ENCODE measurements around the gene ALDH1A1. TPM values are rescaled to one million over a fixed set of nuclear protein-coding genes. Genes with fewer than 3 reads are reported as not detected.

The ALDH1A1 gene
- total and polyA plus RNA-seq, 9 of the 15 experiments (the other 6 are each of a cell fraction or from before 2014, with no cell fraction given): 1.8 to 86.3 (median 24.4) TPM

- TF ChIP-seq IRF1 (CRISPR knock-in tag; IDR thresholded peaks at IDR 0.05; ENCODE audit: borderline replicate concordance) (no peak), TRIM25 (IDR thresholded peaks at IDR 0.05; ENCODE audit: borderline replicate concordance) (no peak), ARHGAP35 (IDR thresholded peaks at IDR 0.05; ENCODE audit: partially characterized antibody) (no peak), KAT2B (IDR thresholded peaks at IDR 0.05; ENCODE audit: low read depth, low read length) (no peak), DNMT1 (IDR thresholded peaks at IDR 0.05) (no peak), ZNF121 (CRISPR knock-in tag; conservative IDR thresholded peaks at IDR 0.05) (no peak)
These were observed 41.5 kb downstream of the ALDH1A1 start (continued) for GRCh38 chr9:72911247-72911775.

GRCh38 chr9:72909428-72909827 lies 43.4 kb downstream of the ALDH1A1 start:
- no peak overlapping the region for H3K9ac ChIP-seq (ENCODE audit: insufficient read depth in 1 of 2, low read depth in 2 of 2, low read length in 2 of 2)
- FAIRE-seq (no peak), ATAC-seq (no peak), DNase-seq (ENCODE audit: extremely low read depth in 1 of 4, low spot score in 3 of 4) (no peak)
- H3K4me1 ChIP-seq (replicated peaks in 1 of 2; ENCODE audit: control insufficient read depth in 2 of 2, insufficient read depth in 2 of 2, low read length in 2 of 2): no peaks in the 10 kb centered on the region; a peak in 1 of 5 replicates
- H3K27ac ChIP-seq (ENCODE audit: extremely low read depth, low read depth, low read length): no peak overlapping the region
- BruUV-seq (replicated peaks): no TSS peak
- H3K4me3 ChIP-seq: no peak overlapping the region
- ChIA-PET CTCF (ENCODE audit: low intra/inter-chr PET ratio) (no interaction called here), POLR2A (interaction anchor here (0.6 kb wide), 1 partner anchor 31 kb away, joined by 3 read pairs; no protein-coding TSS in a partner anchor)
- H3K79me2 ChIP-seq (ENCODE audit: control insufficient read depth, insufficient read depth, low read length): no peaks in the 10 kb centered on the region
- no peaks in the 10 kb centered on the region for H3K27me3 ChIP-seq (ENCODE audit: control insufficient read depth in 2 of 2, insufficient read depth in 2 of 2, low read length in 2 of 2)
- intact Hi-C loops (cut with micrococcal nuclease) (no loop called here), in situ Hi-C loops (cut with MboI) (no loop called here)
- H3K36me3 ChIP-seq (ENCODE audit: control insufficient read depth, insufficient read depth, low read length): no peaks in the 10 kb centered on the region
- H3K9me1 ChIP-seq (ENCODE audit: control insufficient read depth, insufficient read depth, low read length): no peaks in the 10 kb centered on the region
- no peaks in the 10 kb centered on the region for H4K20me1 ChIP-seq (replicated peaks; ENCODE audit: control insufficient read depth, insufficient read depth, low read length)
- no peak overlapping the region for H2AFZ ChIP-seq (ENCODE audit: low read depth, low read length)
- 74% methylated on average over 3 of the region's 3 CpGs for WGBS (ENCODE audit: insufficient coverage, low coverage, missing lambda C conversion rate)
- no peaks in the 10 kb centered on the region for H3K9me3 ChIP-seq (replicated peaks; ENCODE audit: control insufficient read depth, insufficient read depth, low read depth, low read length)
- H3K4me2 ChIP-seq (ENCODE audit: insufficient read depth, low read length): no peak overlapping the region
- TF ChIP-seq CUX1 (CRISPR knock-in tag; IDR thresholded peaks at IDR 0.05) (no peak), CREM (IDR thresholded peaks at IDR 0.05; ENCODE audit: low read depth) (no peak), AFF4 (CRISPR knock-in tag; IDR thresholded peaks at IDR 0.05) (no peak)
